H1 (cell line): ENCODE data around the gene COL25A1. TPM values are rescaled to one million over a fixed set of nuclear protein-coding genes. Genes with fewer than 3 reads are reported as not detected.

Experiments used
- CTCF ChIA-PET: fragments of 300-600 bp; sonication (Branson Sonifier 250); formaldehyde crosslinking; loops from one replicate; lab custom pipeline; 2021; ENCODE audit not compliant: partially characterized antibody; lab: Charles Lee
- POLR2A ChIA-PET: fragments of 300-600 bp; sonication (Branson Sonifier 250); formaldehyde crosslinking; loops from one replicate; lab custom pipeline; 2021; ENCODE audit warnings: inconsistent platforms; ENCODE audit not compliant: partially characterized antibody; lab: Charles Lee
- DNase-seq, 2 experiments: peaks; one replicate each; pipeline versions ENCODE4 v3.0.0 to v3.0.0-alpha.2; 2010 to 2022; ENCODE audit warnings: low spot score in 2 of 2, low read depth in 1 of 2, mixed read lengths in 1 of 2
- FAIRE-seq: peaks from 2 replicates; lab custom pipeline; 2011; peaks lifted over from hg19 to GRCh38; lab: Jason Lieb, UNC
- H2AFZ ChIP-seq: 2 replicates; pipeline ENCODE4 v1.8.1; 2012; ENCODE audit warnings: low read length, inconsistent platforms
- H2AK5ac ChIP-seq: 2 replicates; pipeline ENCODE4 v1.6.1; 2013; ENCODE audit warnings: low read depth, low read length
- H2BK120ac ChIP-seq: replicated peaks from 2 replicates; pipeline ENCODE3; 2013; ENCODE audit warnings: low read depth, low read length, inconsistent platforms
- H2BK12ac ChIP-seq: 2 replicates; pipeline ENCODE4 v1.6.1; 2013; ENCODE audit warnings: low read depth, low read length
- H2BK15ac ChIP-seq: 2 replicates; pipeline ENCODE4 v1.6.1; 2013; ENCODE audit warnings: low read length
- H2BK20ac ChIP-seq: 2 replicates; pipeline ENCODE4 v1.6.1; 2013; ENCODE audit warnings: low read length
- H2BK5ac ChIP-seq: 2 replicates; pipeline ENCODE4 v1.6.1; 2013; ENCODE audit warnings: low read depth, low read length
- H3K14ac ChIP-seq: 2 replicates; pipeline ENCODE4 v1.6.1; 2013; ENCODE audit warnings: inconsistent platforms; ENCODE audit not compliant: insufficient read length
- H3K18ac ChIP-seq: 2 replicates; pipeline ENCODE4 v1.6.1; 2013; ENCODE audit warnings: low read length; ENCODE audit errors: extremely low read depth
- H3K23ac ChIP-seq: 2 replicates; pipeline ENCODE4 v1.6.1; 2013; ENCODE audit warnings: inconsistent platforms; ENCODE audit not compliant: insufficient read length
- H3K23me2 ChIP-seq: 2 replicates; pipeline ENCODE4 v1.6.1; 2013; ENCODE audit warnings: low read depth, low read length
- H3K27ac ChIP-seq: 2 replicates; pipeline ENCODE4 v1.6.1; 2011; ENCODE audit warnings: low read depth, low read length, inconsistent platforms
- H3K27me3 ChIP-seq, 4 experiments: replicated peaks in 1 of 4; 1 replicate in 1 of 4; 2 replicates in 3 of 4; pipeline versions ENCODE4 v1.6.1 to v1.8.1; 2011 to 2013; ENCODE audit warnings: low read length in 3 of 4, mild to moderate bottlenecking in 3 of 4, inconsistent platforms in 2 of 4, mixed read lengths in 2 of 4, moderate library complexity in 1 of 4; ENCODE audit not compliant: control insufficient read depth in 3 of 4, insufficient read depth in 3 of 4; ENCODE audit errors: extremely low read depth in 1 of 4
- H3K36me3 ChIP-seq, 4 experiments: 2 replicates each; pipeline versions ENCODE4 v1.6.1 to v1.8.1; 2011 to 2013; ENCODE audit warnings: mild to moderate bottlenecking in 4 of 4, low read length in 3 of 4, moderate library complexity in 2 of 4, control low read depth in 1 of 4, inconsistent platforms in 1 of 4; ENCODE audit not compliant: insufficient read depth in 4 of 4, control insufficient read depth in 2 of 4
- H3K4ac ChIP-seq: replicated peaks from 2 replicates; pipeline ENCODE3; 2013; ENCODE audit warnings: low read length, low read depth, mixed read lengths, inconsistent platforms; ENCODE audit not compliant: insufficient read length
- H3K4me1 ChIP-seq, 4 experiments: replicated peaks in 1 of 4; 1 replicate in 1 of 4; 2 replicates in 3 of 4; pipeline versions ENCODE4 v1.6.1 to v1.8.1; 2011 to 2013; ENCODE audit warnings: low read length in 3 of 4, inconsistent platforms in 2 of 4, mixed read lengths in 1 of 4; ENCODE audit not compliant: insufficient read depth in 4 of 4, control insufficient read depth in 3 of 4
- H3K4me2 ChIP-seq, 2 experiments: 2 replicates each; pipeline versions ENCODE4 v1.6.1 to v1.8.1; 2011 to 2013; ENCODE audit warnings: low read depth in 2 of 2, low read length in 2 of 2, control low read depth in 1 of 2, inconsistent platforms in 1 of 2, mild to moderate bottlenecking in 1 of 2; ENCODE audit not compliant: insufficient read depth in 1 of 2
- H3K4me3 ChIP-seq, 4 experiments: fragments of 200-600, 300-600 bp in 1 of 4; sonication (generic), shearing (Covaris generic), sonication (Bioruptor Twin) in 1 of 4; 2 replicates each; pipeline versions ENCODE4 v1.5.1 to v1.8.1; 2011 to 2016; ENCODE audit warnings: low read length in 4 of 4, low read depth in 3 of 4, control low read depth in 2 of 4, inconsistent platforms in 2 of 4, mild to moderate bottlenecking in 2 of 4, mixed read lengths in 1 of 4, moderate library complexity in 1 of 4; ENCODE audit not compliant: insufficient read depth in 2 of 4; ENCODE audit errors: extremely low read depth in 1 of 4
- H3K56ac ChIP-seq: replicated peaks from 2 replicates; pipeline ENCODE3; 2013; ENCODE audit warnings: low read depth, mild to moderate bottlenecking, mixed read lengths, low read length, inconsistent platforms; ENCODE audit not compliant: insufficient read length
- H3K79me1 ChIP-seq: 2 replicates; pipeline ENCODE4 v1.6.1; 2013; ENCODE audit warnings: low read depth, low read length, control low read depth
- H3K79me2 ChIP-seq, 2 experiments: 2 replicates each; pipeline versions ENCODE4 v1.6.1 to v1.8.1; 2012 to 2013; ENCODE audit warnings: low read length in 2 of 2, mild to moderate bottlenecking in 2 of 2, inconsistent platforms in 1 of 2; ENCODE audit not compliant: insufficient read depth in 2 of 2, control insufficient read depth in 1 of 2
- H3K9ac ChIP-seq, 4 experiments: replicated peaks in 1 of 4; 1 replicate in 1 of 4; 2 replicates in 3 of 4; pipeline versions ENCODE4 v1.6.1 to v1.8.1; 2011 to 2013; ENCODE audit warnings: low read depth in 3 of 4, low read length in 3 of 4, control low read depth in 2 of 4, mild to moderate bottlenecking in 2 of 4, moderate library complexity in 2 of 4, inconsistent platforms in 1 of 4; ENCODE audit errors: extremely low read depth in 1 of 4
- H3K9me3 ChIP-seq, 2 experiments: 2 replicates each; pipeline versions ENCODE4 v1.6.1 to v1.8.1; 2012 to 2013; ENCODE audit warnings: mild to moderate bottlenecking in 2 of 2, moderate library complexity in 2 of 2, control low read depth in 1 of 2, inconsistent platforms in 1 of 2, low read depth in 1 of 2, low read length in 1 of 2, mixed read lengths in 1 of 2; ENCODE audit not compliant: insufficient read depth in 2 of 2
- H4K20me1 ChIP-seq, 2 experiments: replicated peaks in 1 of 2; 2 replicates each; pipeline versions ENCODE3 to v1.8.1; 2011 to 2013; ENCODE audit warnings: inconsistent platforms in 2 of 2, low read length in 2 of 2, mild to moderate bottlenecking in 1 of 2; ENCODE audit not compliant: insufficient read depth in 2 of 2, control insufficient read depth in 1 of 2
- H4K5ac ChIP-seq: 2 replicates; pipeline ENCODE4 v1.6.1; 2013; ENCODE audit warnings: low read length, low read depth, mixed read lengths, inconsistent platforms; ENCODE audit not compliant: insufficient read length
- H4K8ac ChIP-seq: 2 replicates; pipeline ENCODE4 v1.8.0; 2013; ENCODE audit warnings: mild to moderate bottlenecking, moderate library complexity, low read length, inconsistent platforms; ENCODE audit not compliant: insufficient read depth; ENCODE audit errors: extremely low read depth
- H4K91ac ChIP-seq: replicated peaks from 2 replicates; pipeline ENCODE3; 2013; ENCODE audit warnings: low read length, mixed read lengths, inconsistent platforms; ENCODE audit not compliant: insufficient read length
- CEBPB ChIP-seq: IDR thresholded peaks from 2 replicates; pipeline ENCODE4 v1.6.1; 2012; ENCODE audit warnings: low read depth, low read length
- KDM5A ChIP-seq: fragments of 200-600 bp; IDR thresholded peaks from 2 replicates; pipeline ENCODE4 v1.7.1; 2012; ENCODE audit warnings: mild to moderate bottlenecking, low read length, inconsistent platforms, mixed read lengths
- POLR2A ChIP-seq, 2 experiments: IDR thresholded peaks; 1 replicate in 1 of 2; 2 replicates in 1 of 2; pipeline ENCODE4 v1.6.1; 2011; ENCODE audit warnings: low read depth in 2 of 2, low read length in 2 of 2, mild to moderate bottlenecking in 2 of 2; ENCODE audit errors: control extremely low read depth in 1 of 2
- POU5F1 ChIP-seq: IDR thresholded peaks from 2 replicates; pipeline ENCODE4 v1.6.1; 2011; ENCODE audit warnings: low read depth, mild to moderate bottlenecking, low read length, moderate library complexity
- RBBP5 ChIP-seq: IDR thresholded peaks from 2 replicates; pipeline ENCODE4 v1.7.1; 2012; ENCODE audit warnings: low read depth, mild to moderate bottlenecking, inconsistent platforms, low read length, moderate library complexity, borderline replicate concordance
- RNF2 ChIP-seq: fragments of 200-900, 300-1000 bp; sonication (generic); IDR thresholded peaks from 2 replicates; pipeline ENCODE4 v1.7.1; 2016; ENCODE audit warnings: borderline replicate concordance, low read depth, mild to moderate bottlenecking, antibody characterized with exemption, low read length; ENCODE audit not compliant: poor library complexity, severe bottlenecking; ENCODE audit errors: missing control alignments
- SAP30 ChIP-seq: fragments of 300-600 bp; sonication (generic); IDR thresholded peaks from 2 replicates; pipeline ENCODE4 v1.7.1; 2012; ENCODE audit warnings: low read length, moderate library complexity, mild to moderate bottlenecking, inconsistent platforms; ENCODE audit not compliant: insufficient read depth, insufficient replicate concordance
- SIN3A ChIP-seq, 2 experiments: IDR thresholded peaks in 1 of 2; conservative IDR thresholded peaks in 1 of 2; 2 replicates each; pipeline ENCODE4 v1.6.1; 2011 to 2012; ENCODE audit warnings: low read length in 2 of 2, improper control_type of control experiment in 1 of 2, low read depth in 1 of 2, mild to moderate bottlenecking in 1 of 2
- WGBS, 2 experiments: shearing (Covaris generic) in 1 of 2; methylation state at CpG; one replicate each; pipeline versions ENCODE4 v1.1.6 to v1.1.7; 2013 to 2015; ENCODE audit warnings: low lambda C conversion rate in 2 of 2, mixed read lengths in 2 of 2, inconsistent platforms in 1 of 2, low coverage in 1 of 2, missing lambda C conversion rate in 1 of 2; ENCODE audit not compliant: insufficient replicate concordance in 2 of 2, insufficient coverage in 1 of 2, insufficient read length in 1 of 2; ENCODE audit errors: extremely low coverage in 1 of 2, missing lambda C conversion rate in 1 of 2; 5-methylcytosine and 5-hydroxymethylcytosine counted together
- polyA plus RNA-seq, 7 experiments: library from polyadenylated mRNA; depleted of rRNA in 3 of 7; stranded (reverse) in 5 of 7; unstranded in 2 of 7; fragments of >200 nt in 5 of 7; fragments of 200-250 nt in 2 of 7; gene quantifications; 1 replicate in 5 of 7; 2 replicates in 1 of 7; 4 replicates in 1 of 7; pipeline versions ENCODE4 v1.2.1 to v1.2.3, GENCODE V29; 2011 to 2013; ENCODE audit warnings: missing spikeins in 2 of 7, mixed read lengths in 2 of 7
- total RNA-seq: library from RNA; stranded (reverse); fragmentation: NEBNext Ultra II Directional; extraction: Animal tissue kit (Norgen Biotek cat#: 25700); gene quantifications from 2 replicates; pipeline ENCODE4 v1.2.1, GENCODE V29; 2021
- TF ChIP-seq, protein P1 (sequence below): IDR thresholded peaks from 2 replicates; pipeline ENCODE4 v1.6.1; 2012; ENCODE audit warnings: inconsistent platforms
- TF ChIP-seq, protein P2 (sequence below): IDR thresholded peaks from 2 replicates; pipeline ENCODE4 v1.6.1; 2012; ENCODE audit warnings: low read length, inconsistent platforms

The COL25A1 gene
- total and polyA plus RNA-seq, 2 of the 8 experiments (the other 6 are each of a cell fraction or from before 2014, with no cell fraction given) = 1.1 to 8.3 TPM

DNA sequence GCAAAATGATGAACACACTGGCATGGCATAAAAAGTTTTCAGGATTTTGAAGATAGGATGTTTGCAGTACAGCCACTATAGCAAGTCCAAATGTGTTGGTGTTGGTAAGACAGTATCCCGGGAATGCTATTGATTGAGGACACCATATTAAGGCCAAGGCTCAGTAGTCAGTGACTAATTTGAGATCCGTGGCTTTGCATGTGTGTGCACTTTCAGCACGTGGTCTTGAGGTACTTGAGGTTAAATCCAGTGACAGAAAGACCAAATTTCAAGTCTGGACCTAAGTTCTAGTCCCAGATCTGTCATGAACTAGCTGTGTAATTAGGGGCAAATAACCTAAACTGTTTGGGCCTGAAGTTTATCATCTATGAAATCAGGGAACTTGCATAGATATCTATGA, 463.1 kb downstream of the COL25A1 start:
- WGBS, 2 experiments = 89% methylated on average over 3 of the region's 3 CpGs; no CpG with 5 or more reads in 1 of the 2 experiments
- Histone ChIP-seq H3K79me1 (no peaks in the 10 kb centered on the region), H3K4me2 (no peak overlapping the region), H3K14ac (no peak overlapping the region), H3K4me3 (no peak overlapping the region), H4K20me1 (no peaks in the 10 kb centered on the region), H3K4me1 (no peaks in the 10 kb centered on the region), H3K23me2 (no peaks in the 10 kb centered on the region), H4K5ac (no peak overlapping the region), H2BK12ac (no peak overlapping the region), H4K8ac (no peak overlapping the region), H2AFZ (no peak overlapping the region), H2BK15ac (no peak overlapping the region), H3K56ac (no peak overlapping the region), H3K27me3 (no peaks in the 10 kb centered on the region), H2BK120ac (no peak overlapping the region), H3K27ac (no peak overlapping the region), H3K4ac (no peak overlapping the region), H3K18ac (no peak overlapping the region), H2BK5ac (no peak overlapping the region), H3K79me2 (no peaks in the 10 kb centered on the region), H3K36me3 (no peaks in the 10 kb centered on the region), H4K91ac (no peak overlapping the region), H3K23ac (no peak overlapping the region), H2BK20ac (no peak overlapping the region), H3K9ac (no peak overlapping the region), H2AK5ac (no peak overlapping the region), H3K9me3 (no peaks in the 10 kb centered on the region)
- ChIA-PET POLR2A (no interaction called here), CTCF (interaction anchor here (1.3 kb wide), 1 partner anchor 454 kb away, joined by 4 read pairs; no protein-coding TSS in a partner anchor)
- no peak for TF ChIP-seq RBBP5
- TF ChIP-seq POU5F1 = no peak
- TF ChIP-seq RNF2 = no peak
- TF ChIP-seq, protein P1, sequence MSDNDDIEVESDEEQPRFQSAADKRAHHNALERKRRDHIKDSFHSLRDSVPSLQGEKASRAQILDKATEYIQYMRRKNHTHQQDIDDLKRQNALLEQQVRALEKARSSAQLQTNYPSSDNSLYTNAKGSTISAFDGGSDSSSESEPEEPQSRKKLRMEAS = no peak
- TF ChIP-seq, protein P2, sequence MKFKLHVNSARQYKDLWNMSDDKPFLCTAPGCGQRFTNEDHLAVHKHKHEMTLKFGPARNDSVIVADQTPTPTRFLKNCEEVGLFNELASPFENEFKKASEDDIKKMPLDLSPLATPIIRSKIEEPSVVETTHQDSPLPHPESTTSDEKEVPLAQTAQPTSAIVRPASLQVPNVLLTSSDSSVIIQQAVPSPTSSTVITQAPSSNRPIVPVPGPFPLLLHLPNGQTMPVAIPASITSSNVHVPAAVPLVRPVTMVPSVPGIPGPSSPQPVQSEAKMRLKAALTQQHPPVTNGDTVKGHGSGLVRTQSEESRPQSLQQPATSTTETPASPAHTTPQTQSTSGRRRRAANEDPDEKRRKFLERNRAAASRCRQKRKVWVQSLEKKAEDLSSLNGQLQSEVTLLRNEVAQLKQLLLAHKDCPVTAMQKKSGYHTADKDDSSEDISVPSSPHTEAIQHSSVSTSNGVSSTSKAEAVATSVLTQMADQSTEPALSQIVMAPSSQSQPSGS = no peak
- TF ChIP-seq SAP30 = no peak
- no peak for TF ChIP-seq POLR2A (IDR thresholded peaks at IDR 0.05; ENCODE audit: control extremely low read depth in 1 of 2, low read depth in 2 of 2, low read length in 2 of 2)
- no peak for TF ChIP-seq KDM5A
- no peak for TF ChIP-seq CEBPB
- TF ChIP-seq SIN3A (conservative IDR thresholded peaks at IDR 0.05 in 1 of 2, IDR thresholded peaks at IDR 0.05 in 1 of 2; ENCODE audit: low read depth in 1 of 2, low read length in 2 of 2) = no peak
- no peak for FAIRE-seq
- no peak for DNase-seq
